K562 (cell line): Measurements from ENCODE around the gene HCRTR1. TPM values are rescaled to one million over a fixed set of nuclear protein-coding genes. Genes with fewer than 3 reads are reported as not detected.
A peak's percentile ranks its signal among the peaks of the same experiment; 100 is the strongest.

Experiments used
- DIDO1 ChIP-seq: fragments of 450-650 bp; IDR thresholded peaks from 2 replicates; pipeline ENCODE4 v1.6.1; 2016; ENCODE audit warnings: low read depth, missing biosample characterization, missing genetic modification characterization
- GABPB1 ChIP-seq: sonication (generic); formaldehyde crosslinking; IDR thresholded peaks from 2 replicates; pipeline ENCODE4 v1.8.0; 2022; ENCODE audit warnings: mild to moderate bottlenecking, missing genetic modification reagents
- ZFP1 ChIP-seq: fragments of 450-650 bp; formaldehyde crosslinking; IDR thresholded peaks from 2 replicates; pipeline ENCODE4 v1.4.0; 2020; ENCODE audit warnings: mild to moderate bottlenecking, mixed read lengths
- polyA plus RNA-seq, 8 experiments: library from polyadenylated mRNA; depleted of rRNA in 4 of 8; stranded (reverse) in 5 of 8; unstranded in 3 of 8; fragments of >200 nt; fragmentation: Nextera tagmentation in 2 of 8; fragmentation: Illumina TruSeq in 1 of 8; extraction: Ambion mirVana in 2 of 8; extraction: Trizol in 1 of 8; gene quantifications; 2 replicates each; pipeline versions ENCODE4 v1.2.1 to v1.2.3, GENCODE V29; 2011 to 2014; ENCODE audit warnings: inconsistent platforms in 1 of 8, missing spikeins in 1 of 8
- total RNA-seq, 7 experiments: library from RNA; depleted of rRNA in 6 of 7; stranded (reverse); fragments of >200 nt in 6 of 7; fragmentation: Illumina TruSeq in 2 of 7; extraction: Trizol in 2 of 7; gene quantifications; 2 replicates each; pipeline versions ENCODE4 v1.2.1 to v1.2.3, GENCODE V29; 2011 to 2021; ENCODE audit warnings: low replicate concordance in 1 of 7
- TF ChIP-seq, protein P1 (sequence below): fragments of 250-450 bp; sonication (Bioruptor Pico); IDR thresholded peaks from 2 replicates; pipeline ENCODE4 v1.8.0; 2022; ENCODE audit warnings: moderate library complexity, mild to moderate bottlenecking, inconsistent platforms
- TF ChIP-seq, protein P2 (sequence below): fragments of 250-450 bp; sonication (Bioruptor Pico); IDR thresholded peaks from 2 replicates; pipeline ENCODE4 v1.4.0; 2020; ENCODE audit warnings: borderline replicate concordance
- TF ChIP-seq, protein P3 (sequence below): fragments of 450-650 bp; IDR thresholded peaks from 2 replicates; pipeline ENCODE4 v1.6.1; 2016; ENCODE audit warnings: mild to moderate bottlenecking, moderate library complexity
- TF ChIP-seq, protein P4 (sequence below): IDR thresholded peaks from 3 replicates; pipeline ENCODE4 v1.6.1; 2011; ENCODE audit warnings: borderline replicate concordance, mild to moderate bottlenecking; ENCODE audit not compliant: insufficient read length, insufficient read depth
- TF ChIP-seq, protein P5 (sequence below): sonication (generic); formaldehyde crosslinking; IDR thresholded peaks from 2 replicates; pipeline ENCODE4 v1.8.0; 2022; ENCODE audit warnings: missing genetic modification reagents, mild to moderate bottlenecking, borderline replicate concordance

HCRTR1 gene
- total and polyA plus RNA-seq, 9 of the 15 experiments (the other 6 are each of a cell fraction or from before 2014, with no cell fraction given), result not detected

DNA sequence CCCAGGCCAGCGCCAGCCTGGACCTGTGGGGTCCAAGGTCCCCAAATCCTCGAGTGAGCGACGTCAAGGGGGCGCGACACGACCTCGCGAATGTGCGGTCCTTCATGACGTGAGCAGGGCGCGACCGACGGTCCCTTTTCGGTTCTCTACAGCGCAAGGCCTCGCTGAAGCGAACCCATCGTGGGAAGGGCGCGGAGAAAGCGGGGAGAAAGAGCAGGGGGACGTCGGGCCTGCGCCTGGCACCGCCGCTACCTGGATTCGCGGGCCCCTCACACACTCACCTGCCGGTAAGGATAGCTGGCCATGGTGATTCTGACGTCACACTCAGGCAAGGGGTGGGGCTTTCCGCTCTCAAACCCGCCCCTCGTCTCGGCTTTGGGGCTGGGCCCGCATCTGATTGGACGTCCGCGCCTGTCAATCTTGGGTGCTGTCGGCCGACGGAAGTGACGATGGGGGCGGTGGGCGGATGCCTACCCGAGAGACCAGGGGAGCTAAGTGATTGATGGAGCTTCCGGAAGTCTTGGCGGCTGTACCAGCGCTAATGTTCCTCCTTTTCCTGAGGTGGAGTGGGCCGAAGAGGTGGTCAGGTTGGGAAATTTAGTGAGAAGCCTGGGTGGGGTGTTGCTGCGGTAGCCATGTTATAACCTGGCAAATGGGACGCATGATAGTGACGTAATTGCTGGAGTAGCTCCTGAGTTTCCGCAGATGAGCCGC is 27.2 kb downstream of the HCRTR1 start, which contains the start of gene PEF1 (continued):
- TF ChIP-seq, protein P1, sequence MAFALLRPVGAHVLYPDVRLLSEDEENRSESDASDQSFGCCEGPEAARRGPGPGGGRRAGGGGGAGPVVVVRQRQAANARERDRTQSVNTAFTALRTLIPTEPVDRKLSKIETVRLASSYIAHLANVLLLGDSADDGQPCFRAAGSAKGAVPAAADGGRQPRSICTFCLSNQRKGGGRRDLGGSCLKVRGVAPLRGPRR (CRISPR knock-in tag), result no peak
- no peak for TF ChIP-seq ZFP1 (CRISPR knock-in tag)
- TF ChIP-seq GABPB1 (CRISPR knock-in tag), result peak; percentile 100
- TF ChIP-seq, protein P2, sequence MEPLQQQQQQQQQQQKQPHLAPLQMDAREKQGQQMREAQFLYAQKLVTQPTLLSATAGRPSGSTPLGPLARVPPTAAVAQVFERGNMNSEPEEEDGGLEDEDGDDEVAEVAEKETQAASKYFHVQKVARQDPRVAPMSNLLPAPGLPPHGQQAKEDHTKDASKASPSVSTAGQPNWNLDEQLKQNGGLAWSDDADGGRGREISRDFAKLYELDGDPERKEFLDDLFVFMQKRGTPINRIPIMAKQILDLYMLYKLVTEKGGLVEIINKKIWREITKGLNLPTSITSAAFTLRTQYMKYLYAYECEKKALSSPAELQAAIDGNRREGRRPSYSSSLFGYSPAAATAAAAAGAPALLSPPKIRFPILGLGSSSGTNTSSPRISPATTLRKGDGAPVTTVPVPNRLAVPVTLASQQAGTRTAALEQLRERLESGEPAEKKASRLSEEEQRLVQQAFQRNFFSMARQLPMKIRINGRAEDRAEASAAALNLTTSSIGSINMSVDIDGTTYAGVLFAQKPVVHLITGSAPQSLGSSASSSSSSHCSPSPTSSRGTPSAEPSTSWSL, result no peak; the same call in 1 of the 2 replicates
- TF ChIP-seq DIDO1, result peak; percentile 94
- TF ChIP-seq, protein P3, sequence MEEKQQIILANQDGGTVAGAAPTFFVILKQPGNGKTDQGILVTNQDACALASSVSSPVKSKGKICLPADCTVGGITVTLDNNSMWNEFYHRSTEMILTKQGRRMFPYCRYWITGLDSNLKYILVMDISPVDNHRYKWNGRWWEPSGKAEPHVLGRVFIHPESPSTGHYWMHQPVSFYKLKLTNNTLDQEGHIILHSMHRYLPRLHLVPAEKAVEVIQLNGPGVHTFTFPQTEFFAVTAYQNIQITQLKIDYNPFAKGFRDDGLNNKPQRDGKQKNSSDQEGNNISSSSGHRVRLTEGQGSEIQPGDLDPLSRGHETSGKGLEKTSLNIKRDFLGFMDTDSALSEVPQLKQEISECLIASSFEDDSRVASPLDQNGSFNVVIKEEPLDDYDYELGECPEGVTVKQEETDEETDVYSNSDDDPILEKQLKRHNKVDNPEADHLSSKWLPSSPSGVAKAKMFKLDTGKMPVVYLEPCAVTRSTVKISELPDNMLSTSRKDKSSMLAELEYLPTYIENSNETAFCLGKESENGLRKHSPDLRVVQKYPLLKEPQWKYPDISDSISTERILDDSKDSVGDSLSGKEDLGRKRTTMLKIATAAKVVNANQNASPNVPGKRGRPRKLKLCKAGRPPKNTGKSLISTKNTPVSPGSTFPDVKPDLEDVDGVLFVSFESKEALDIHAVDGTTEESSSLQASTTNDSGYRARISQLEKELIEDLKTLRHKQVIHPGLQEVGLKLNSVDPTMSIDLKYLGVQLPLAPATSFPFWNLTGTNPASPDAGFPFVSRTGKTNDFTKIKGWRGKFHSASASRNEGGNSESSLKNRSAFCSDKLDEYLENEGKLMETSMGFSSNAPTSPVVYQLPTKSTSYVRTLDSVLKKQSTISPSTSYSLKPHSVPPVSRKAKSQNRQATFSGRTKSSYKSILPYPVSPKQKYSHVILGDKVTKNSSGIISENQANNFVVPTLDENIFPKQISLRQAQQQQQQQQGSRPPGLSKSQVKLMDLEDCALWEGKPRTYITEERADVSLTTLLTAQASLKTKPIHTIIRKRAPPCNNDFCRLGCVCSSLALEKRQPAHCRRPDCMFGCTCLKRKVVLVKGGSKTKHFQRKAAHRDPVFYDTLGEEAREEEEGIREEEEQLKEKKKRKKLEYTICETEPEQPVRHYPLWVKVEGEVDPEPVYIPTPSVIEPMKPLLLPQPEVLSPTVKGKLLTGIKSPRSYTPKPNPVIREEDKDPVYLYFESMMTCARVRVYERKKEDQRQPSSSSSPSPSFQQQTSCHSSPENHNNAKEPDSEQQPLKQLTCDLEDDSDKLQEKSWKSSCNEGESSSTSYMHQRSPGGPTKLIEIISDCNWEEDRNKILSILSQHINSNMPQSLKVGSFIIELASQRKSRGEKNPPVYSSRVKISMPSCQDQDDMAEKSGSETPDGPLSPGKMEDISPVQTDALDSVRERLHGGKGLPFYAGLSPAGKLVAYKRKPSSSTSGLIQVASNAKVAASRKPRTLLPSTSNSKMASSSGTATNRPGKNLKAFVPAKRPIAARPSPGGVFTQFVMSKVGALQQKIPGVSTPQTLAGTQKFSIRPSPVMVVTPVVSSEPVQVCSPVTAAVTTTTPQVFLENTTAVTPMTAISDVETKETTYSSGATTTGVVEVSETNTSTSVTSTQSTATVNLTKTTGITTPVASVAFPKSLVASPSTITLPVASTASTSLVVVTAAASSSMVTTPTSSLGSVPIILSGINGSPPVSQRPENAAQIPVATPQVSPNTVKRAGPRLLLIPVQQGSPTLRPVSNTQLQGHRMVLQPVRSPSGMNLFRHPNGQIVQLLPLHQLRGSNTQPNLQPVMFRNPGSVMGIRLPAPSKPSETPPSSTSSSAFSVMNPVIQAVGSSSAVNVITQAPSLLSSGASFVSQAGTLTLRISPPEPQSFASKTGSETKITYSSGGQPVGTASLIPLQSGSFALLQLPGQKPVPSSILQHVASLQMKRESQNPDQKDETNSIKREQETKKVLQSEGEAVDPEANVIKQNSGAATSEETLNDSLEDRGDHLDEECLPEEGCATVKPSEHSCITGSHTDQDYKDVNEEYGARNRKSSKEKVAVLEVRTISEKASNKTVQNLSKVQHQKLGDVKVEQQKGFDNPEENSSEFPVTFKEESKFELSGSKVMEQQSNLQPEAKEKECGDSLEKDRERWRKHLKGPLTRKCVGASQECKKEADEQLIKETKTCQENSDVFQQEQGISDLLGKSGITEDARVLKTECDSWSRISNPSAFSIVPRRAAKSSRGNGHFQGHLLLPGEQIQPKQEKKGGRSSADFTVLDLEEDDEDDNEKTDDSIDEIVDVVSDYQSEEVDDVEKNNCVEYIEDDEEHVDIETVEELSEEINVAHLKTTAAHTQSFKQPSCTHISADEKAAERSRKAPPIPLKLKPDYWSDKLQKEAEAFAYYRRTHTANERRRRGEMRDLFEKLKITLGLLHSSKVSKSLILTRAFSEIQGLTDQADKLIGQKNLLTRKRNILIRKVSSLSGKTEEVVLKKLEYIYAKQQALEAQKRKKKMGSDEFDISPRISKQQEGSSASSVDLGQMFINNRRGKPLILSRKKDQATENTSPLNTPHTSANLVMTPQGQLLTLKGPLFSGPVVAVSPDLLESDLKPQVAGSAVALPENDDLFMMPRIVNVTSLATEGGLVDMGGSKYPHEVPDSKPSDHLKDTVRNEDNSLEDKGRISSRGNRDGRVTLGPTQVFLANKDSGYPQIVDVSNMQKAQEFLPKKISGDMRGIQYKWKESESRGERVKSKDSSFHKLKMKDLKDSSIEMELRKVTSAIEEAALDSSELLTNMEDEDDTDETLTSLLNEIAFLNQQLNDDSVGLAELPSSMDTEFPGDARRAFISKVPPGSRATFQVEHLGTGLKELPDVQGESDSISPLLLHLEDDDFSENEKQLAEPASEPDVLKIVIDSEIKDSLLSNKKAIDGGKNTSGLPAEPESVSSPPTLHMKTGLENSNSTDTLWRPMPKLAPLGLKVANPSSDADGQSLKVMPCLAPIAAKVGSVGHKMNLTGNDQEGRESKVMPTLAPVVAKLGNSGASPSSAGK, result peak; percentile 78
- TF ChIP-seq, protein P4, sequence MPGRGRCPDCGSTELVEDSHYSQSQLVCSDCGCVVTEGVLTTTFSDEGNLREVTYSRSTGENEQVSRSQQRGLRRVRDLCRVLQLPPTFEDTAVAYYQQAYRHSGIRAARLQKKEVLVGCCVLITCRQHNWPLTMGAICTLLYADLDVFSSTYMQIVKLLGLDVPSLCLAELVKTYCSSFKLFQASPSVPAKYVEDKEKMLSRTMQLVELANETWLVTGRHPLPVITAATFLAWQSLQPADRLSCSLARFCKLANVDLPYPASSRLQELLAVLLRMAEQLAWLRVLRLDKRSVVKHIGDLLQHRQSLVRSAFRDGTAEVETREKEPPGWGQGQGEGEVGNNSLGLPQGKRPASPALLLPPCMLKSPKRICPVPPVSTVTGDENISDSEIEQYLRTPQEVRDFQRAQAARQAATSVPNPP, result no peak
- TF ChIP-seq, protein P5, sequence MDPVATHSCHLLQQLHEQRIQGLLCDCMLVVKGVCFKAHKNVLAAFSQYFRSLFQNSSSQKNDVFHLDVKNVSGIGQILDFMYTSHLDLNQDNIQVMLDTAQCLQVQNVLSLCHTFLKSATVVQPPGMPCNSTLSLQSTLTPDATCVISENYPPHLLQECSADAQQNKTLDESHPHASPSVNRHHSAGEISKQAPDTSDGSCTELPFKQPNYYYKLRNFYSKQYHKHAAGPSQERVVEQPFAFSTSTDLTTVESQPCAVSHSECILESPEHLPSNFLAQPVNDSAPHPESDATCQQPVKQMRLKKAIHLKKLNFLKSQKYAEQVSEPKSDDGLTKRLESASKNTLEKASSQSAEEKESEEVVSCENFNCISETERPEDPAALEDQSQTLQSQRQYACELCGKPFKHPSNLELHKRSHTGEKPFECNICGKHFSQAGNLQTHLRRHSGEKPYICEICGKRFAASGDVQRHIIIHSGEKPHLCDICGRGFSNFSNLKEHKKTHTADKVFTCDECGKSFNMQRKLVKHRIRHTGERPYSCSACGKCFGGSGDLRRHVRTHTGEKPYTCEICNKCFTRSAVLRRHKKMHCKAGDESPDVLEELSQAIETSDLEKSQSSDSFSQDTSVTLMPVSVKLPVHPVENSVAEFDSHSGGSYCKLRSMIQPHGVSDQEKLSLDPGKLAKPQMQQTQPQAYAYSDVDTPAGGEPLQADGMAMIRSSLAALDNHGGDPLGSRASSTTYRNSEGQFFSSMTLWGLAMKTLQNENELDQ (CRISPR knock-in tag), result no peak
